Cerebellar nuclear complex (tissue), 1 donor: ENCODE results near the gene UGT1A5.

ENCODE experiments used
- DNase-seq, 2 experiments: peaks; one replicate each; lab custom pipeline; 2025; lab: John Stamatoyannopoulos, UW

The UGT1A5 gene

GRCh38 chr2:233780771-233781170 is 68.1 kb downstream of the UGT1A5 start:
- DNase-seq = no peak

DNA sequence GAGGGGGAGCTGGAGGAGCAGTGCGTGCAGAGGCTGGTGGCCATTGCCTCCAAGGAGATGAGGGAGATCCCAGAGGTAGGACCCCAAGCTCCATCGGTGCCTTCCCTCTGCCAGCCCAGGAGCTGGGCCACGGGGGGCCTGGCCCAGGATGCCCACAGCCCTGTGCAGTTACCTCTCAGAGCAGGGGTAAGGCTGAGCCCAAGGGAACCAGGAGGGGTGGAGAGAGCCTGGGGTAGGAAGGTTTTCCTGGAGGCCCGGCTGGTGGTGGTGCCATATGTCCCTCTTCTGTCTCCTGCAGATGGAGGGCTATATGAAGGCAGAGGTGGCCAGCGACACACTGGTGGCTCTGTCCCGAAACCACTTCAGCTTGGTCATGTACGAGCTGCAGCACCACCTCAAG is 76.8 kb downstream of the UGT1A5 start:
- no peak for DNase-seq

- no peak for DNase-seq
These were observed 78.6 kb downstream of the UGT1A5 start for GRCh38 chr2:233791151-233791882.

- DNase-seq = no peak
These were observed 79.2 kb downstream of the UGT1A5 start for GRCh38 chr2:233791883-233792329.

DNA sequence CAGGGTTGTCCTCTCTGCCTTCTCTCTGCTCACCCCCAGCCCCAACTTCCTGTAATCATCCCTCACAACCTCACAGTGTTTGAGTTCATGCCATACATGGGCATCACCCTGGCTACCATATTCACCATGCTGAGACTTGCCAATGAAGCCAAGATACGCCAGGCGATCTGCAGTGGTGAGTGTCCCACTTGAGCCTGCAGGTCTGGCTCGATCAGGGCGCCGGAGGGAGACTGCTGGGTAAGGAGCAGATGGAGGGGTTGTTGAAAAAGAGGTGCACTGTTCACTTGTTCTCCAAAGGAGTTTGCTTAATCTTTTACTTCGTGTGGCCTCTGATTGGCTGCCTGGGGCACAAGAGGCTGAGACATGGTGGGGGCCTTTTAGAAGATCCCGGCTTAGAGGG is 80.0 kb downstream of the UGT1A5 start:
- DNase-seq = no peak

DNA sequence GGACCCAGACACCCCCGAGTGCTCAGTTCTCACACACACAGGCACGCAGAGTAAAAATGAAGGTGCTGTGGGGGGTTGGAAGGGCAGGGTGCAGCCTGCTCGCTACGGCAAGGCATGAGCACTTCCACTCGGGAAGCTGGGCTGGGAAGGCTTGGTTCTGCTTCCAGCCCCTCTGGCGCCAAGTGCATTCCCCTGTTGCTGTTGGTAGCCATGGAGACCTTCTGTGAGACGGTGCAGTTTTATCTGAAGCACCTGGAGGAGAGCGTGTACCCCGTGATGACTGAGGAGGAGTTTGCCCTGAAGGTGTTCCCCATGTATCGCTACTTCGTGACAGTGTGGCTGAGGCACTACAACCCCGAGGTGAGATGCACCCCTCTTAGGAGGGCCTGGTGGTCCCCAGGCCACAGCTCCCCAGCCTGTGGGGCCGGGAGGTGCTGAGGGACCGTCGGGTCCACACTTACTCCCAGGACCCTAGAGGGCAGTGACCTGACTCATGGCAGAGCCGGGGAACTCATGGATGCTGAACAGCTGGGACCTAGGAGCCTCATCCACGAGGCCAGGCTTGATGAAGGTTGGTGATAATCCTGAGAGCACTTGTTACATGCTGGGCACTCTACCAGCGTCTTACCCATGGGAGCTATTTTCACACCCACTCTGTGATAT is 80.9 kb downstream of the UGT1A5 start:
- no peak for DNase-seq

DNA sequence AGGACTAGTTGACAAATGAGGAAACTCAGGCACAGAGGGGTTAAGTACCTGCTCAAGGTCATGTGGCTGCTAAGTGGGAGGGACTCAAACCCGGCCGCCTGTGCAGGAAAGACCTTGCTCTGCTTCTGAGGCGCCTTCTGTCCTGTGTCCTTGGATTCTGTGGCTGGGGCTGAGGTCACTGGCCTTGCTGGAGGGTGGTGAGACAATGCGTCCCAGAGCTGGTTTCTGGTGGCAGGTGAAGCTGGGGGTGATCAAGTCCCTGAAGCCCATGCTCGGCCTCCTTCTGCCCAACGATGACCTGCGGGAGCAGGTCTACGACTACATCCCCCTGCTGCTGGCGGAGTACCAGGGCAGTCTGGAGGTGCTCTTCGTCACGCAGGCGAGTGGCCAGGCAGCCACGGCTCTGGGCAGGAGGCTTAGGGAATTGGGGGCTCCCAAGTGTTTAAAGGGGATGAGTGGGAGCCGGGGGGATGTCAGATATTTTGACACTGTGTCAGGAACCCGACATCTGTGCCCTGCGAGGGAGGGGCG is 81.5 kb downstream of the UGT1A5 start:
- DNase-seq = no peak

DNA sequence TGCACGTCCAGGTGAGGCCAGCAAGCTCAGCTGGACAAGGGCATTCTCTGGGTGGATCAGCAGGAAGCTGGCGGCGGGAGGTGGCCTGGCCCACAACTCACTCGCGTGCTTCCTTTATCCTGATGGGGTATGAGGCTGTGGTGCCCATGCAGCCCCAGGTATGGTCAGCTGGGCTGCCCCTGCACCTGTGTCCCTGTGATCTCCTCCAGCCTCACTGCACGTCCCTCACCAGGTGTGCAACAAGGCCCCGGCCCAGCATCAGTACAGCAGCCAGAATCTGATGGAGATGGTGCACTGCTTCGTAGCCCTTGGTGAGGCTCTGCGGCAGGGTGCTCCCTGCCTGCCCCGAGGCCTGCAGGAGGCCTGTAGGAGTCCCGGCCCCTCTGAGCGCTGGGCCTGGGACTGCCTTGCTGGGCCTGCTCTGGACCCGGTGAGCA is 83.0 kb downstream of the UGT1A5 start:
- no peak for DNase-seq

- no peak for DNase-seq
These were observed 83.5 kb downstream of the UGT1A5 start for GRCh38 chr2:233796254-233796653.

DNA sequence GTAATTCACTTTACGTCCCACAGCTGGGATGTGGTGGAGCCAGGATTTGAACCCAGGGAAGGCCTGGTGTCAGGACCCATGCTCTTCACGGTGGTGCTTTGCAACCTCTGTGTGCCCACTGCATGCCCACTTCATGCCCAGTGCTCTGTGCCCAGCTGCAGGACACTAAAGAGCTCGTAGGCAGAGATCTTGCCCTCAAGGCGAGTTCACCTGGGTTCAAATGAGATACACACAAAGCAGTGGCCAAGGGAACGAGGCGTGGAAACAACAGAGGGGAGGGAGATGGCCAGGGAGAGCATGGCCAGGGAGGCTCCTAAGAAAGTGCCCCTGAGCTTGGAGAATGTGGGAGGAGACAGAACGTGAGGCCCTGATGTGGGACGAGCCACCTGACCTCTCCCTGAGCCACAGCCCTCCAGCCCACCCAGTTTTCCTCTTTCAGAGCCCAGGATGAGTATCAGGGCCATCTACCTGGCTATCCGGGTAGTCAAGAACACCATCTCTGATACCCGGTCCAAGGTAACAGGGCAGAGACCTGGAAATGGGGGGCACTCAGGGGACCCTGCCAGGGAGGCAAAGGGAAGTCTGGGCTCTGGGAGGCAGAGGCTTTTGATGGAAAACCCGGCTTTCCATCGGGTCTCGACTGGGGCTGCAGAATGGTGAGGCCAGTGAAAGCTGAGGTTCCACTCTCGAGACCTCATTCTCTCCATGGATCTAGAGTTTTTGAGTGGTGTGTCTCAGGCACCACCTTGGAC is 85.8 kb downstream of the UGT1A5 start:
- DNase-seq = no peak

GRCh38 chr2:233799087-233799665 is 86.5 kb downstream of the UGT1A5 start:
- no peak for DNase-seq

- DNase-seq = no peak
These were observed 87.0 kb downstream of the UGT1A5 start for GRCh38 chr2:233799716-233800115.

DNA sequence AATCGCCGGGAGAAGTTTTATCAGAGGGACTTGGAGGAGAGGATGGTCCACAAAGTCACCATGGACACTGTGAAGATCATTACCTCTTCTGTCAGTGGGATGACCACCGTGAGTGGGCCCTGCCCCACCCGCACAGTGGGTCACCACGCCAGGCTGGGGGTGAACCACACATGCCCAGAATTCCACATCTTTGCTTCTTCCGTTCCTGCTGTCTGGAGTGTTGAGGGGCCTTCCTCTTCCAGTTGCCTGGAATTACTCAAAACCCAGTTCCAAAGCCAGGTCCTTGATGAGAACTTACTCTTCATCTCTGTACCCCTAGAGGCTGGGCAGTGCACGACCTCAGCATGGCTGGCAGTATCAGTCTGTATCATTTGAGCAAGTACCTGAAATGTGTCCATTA is 87.5 kb downstream of the UGT1A5 start:
- DNase-seq = no peak

- DNase-seq = no peak
These were observed 88.8 kb downstream of the UGT1A5 start for GRCh38 chr2:233801357-233802131.

- no peak for DNase-seq
These were observed 89.6 kb downstream of the UGT1A5 start for GRCh38 chr2:233802132-233802815.

- DNase-seq = no peak
These were observed 90.7 kb downstream of the UGT1A5 start for GRCh38 chr2:233803292-233803911.

DNA sequence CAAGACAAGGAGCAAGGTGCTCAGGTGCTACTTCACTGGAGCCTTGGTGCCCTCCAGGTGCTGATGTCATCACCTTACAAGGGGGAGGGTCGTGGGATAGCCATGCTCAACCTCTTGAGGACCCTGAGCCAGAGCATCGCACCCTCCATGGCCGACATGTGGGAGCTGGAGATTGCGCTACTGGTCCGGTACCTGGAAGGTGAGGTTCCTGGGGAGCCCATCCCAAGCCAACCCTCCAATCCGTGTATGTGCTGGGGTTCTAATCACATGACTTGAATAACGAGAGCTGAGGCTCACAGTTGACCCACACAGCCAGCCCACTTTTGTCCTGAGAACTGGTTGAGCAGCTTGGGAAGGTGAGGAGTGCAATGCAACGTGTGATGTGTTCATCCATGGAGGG is 91.3 kb downstream of the UGT1A5 start:
- no peak for DNase-seq

GRCh38 chr2:233807215-233807865 is 94.6 kb downstream of the UGT1A5 start:
- DNase-seq = no peak

DNA sequence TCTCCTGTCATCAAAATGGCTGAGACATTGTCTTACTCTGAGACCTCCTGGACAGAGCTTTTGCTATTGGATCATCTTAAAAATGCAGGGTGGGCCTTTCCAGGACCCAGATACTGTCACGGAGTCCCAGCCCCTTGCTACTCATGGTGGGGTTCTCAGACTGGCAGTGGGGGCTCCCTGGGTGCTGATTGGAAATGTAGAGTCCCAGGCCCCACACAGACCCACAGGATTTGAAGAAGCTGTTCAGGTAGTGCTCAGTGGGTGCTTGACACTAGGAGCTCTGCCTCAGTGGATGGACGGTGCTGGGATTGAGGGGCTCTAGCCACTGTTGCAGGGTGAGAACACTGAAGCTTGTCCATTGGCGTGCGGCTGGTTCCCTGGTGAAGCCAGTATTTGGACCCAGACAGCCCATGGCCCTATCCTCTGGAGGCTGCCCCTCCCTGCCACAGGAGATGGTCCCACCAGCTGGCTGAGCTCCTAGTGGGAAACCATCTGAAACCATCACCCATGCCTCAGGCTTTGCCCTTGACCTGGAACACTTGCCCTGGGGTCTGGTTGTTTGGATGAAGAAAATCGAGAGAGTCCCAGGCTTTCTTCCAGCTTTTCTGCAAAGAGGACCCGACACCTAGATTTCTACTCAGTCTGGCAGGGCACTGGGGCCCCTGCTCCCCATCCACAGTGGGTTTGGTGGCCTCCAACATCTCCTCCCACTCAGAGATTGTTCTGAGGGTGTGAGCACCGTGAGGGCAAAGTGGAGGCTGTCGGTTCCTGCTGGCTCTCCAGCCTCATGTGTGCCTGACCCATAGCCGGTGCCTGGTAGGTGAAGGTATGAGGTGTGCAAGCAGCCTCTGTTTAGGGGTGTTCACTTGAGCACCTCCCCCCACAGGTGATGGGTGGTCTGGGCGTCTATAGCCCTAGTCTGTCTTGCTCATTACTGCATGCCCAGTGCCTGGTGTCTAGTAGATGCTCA is 95.5 kb downstream of the UGT1A5 start:
- no peak for DNase-seq
